ENCODE measurements around the gene PIP5KL1. TPM values are rescaled to one million over a fixed set of nuclear protein-coding genes. Genes with fewer than 3 reads are reported as not detected.

The PIP5KL1 gene
- total RNA-seq, 4 donors from 2014 or later, result 4.6 TPM; not detected in 3

- intact Hi-C loops (cut with DNase I; ENCODE audit: low total_unique reads), result no loop called here
- DNase-seq, result no peak
- 22% methylated on average over 22 of the region's 24 CpGs; no CpG with 5 or more reads in 1 of the 2 donors for WGBS, 2 donors (ENCODE audit: low coverage in 1 of 2)
- TF ChIP-seq EP300 (IDR thresholded peaks at IDR 0.05; ENCODE audit: low read depth) (no peak), POLR2AphosphoS5 (IDR thresholded peaks at IDR 0.05) (no peak), POLR2A (IDR thresholded peaks at IDR 0.05) (no peak), CTCF (IDR thresholded peaks at IDR 0.05) (no peak)
- Histone ChIP-seq H3K4me3 (peak overlapping the region in 2 of 4 donors; percentile 21 to 30), H3K4me1 (peaks cover 14 to 40% (median 32%) of the 10 kb centered on the region in 4 donors), H3K27ac (peak overlapping the region in 1 of 4 donors; percentile 12), H3K36me3 (no peaks in the 10 kb centered on the region), H3K27me3 (peaks cover 71% of the 10 kb centered on the region), H3K9me3 (no peaks in the 10 kb centered on the region)
- in situ Hi-C loops (cut with MboI; ENCODE audit: low pct_ligation_motif_present in 1 of 4, low pct_unique_long_range_greater_than_20kb in 1 of 4, low sequenced_read_pairs in 3 of 4), result loop anchor here in 2 of 4 donors (10.0 kb wide), 1 partner anchor 333 kb away; no protein-coding TSS in a partner anchor
Measured at GRCh38 chr9:127927988-127928675, 2.4 kb downstream of the PIP5KL1 start.

- intact Hi-C loops (cut with DNase I; ENCODE audit: low total_unique reads), result no loop called here
- Histone ChIP-seq H3K27me3 (peaks cover 76% of the 10 kb centered on the region), H3K9me3 (no peaks in the 10 kb centered on the region), H3K4me1 (peaks cover 14 to 40% (median 32%) of the 10 kb centered on the region in 4 donors), H3K36me3 (no peaks in the 10 kb centered on the region), H3K4me3 (peak overlapping the region in 2 of 4 donors; percentile 21 to 30), H3K27ac (peak overlapping the region in 1 of 4 donors; percentile 12)
- 3% methylated on average over 43 of the region's 56 CpGs; no CpG with 5 or more reads in 1 of the 2 donors for WGBS, 2 donors (ENCODE audit: low coverage in 1 of 2)
- in situ Hi-C loops (cut with MboI; ENCODE audit: low pct_ligation_motif_present in 1 of 4, low pct_unique_long_range_greater_than_20kb in 1 of 4, low sequenced_read_pairs in 3 of 4), result loop anchor here in 2 of 4 donors (10.0 kb wide), 1 partner anchor 333 kb away; no protein-coding TSS in a partner anchor
- DNase-seq, result peak; percentile 84
- TF ChIP-seq CTCF (IDR thresholded peaks at IDR 0.05) (no peak), EP300 (IDR thresholded peaks at IDR 0.05; ENCODE audit: low read depth) (no peak), POLR2AphosphoS5 (IDR thresholded peaks at IDR 0.05) (no peak), POLR2A (IDR thresholded peaks at IDR 0.05) (no peak)
Measured at GRCh38 chr9:127927201-127927987, 3.2 kb downstream of the PIP5KL1 start.

GRCh38 chr9:127926906-127927200 lies 3.7 kb downstream of the PIP5KL1 start:
- TF ChIP-seq EP300 (IDR thresholded peaks at IDR 0.05; ENCODE audit: low read depth) (no peak), CTCF (IDR thresholded peaks at IDR 0.05) (no peak), POLR2AphosphoS5 (IDR thresholded peaks at IDR 0.05) (no peak), POLR2A (IDR thresholded peaks at IDR 0.05) (no peak)
- Histone ChIP-seq H3K9me3 (no peaks in the 10 kb centered on the region), H3K27me3 (peaks cover 81% of the 10 kb centered on the region), H3K27ac (no peak overlapping the region), H3K36me3 (no peaks in the 10 kb centered on the region), H3K4me1 (peaks cover 14 to 43% (median 34%) of the 10 kb centered on the region in 4 donors), H3K4me3 (peak overlapping the region in 2 of 4 donors; percentile 21 to 30)
- WGBS, 2 donors (ENCODE audit: low coverage in 1 of 2), result 16% methylated on average over 17 of the region's 19 CpGs; no CpG with 5 or more reads in 1 of the 2 donors
- in situ Hi-C loops (cut with MboI; ENCODE audit: low pct_ligation_motif_present in 1 of 4, low pct_unique_long_range_greater_than_20kb in 1 of 4, low sequenced_read_pairs in 3 of 4) (loop anchor here in 2 of 4 donors (10.0 kb wide), 1 partner anchor 332 kb away; no protein-coding TSS in a partner anchor), intact Hi-C loops (cut with DNase I; ENCODE audit: low total_unique reads) (no loop called here)
- DNase-seq, result no peak
